Parathyroid adenoma (tissue), 2 donors: ENCODE measurements around the gene ASPSCR1.

Source experiments
- H2AFZ ChIP-seq: fragments of 300-600 bp; sonication (generic); one replicate; pipeline ENCODE4 v1.7.0; 2017; ENCODE audit warnings: antibody characterized with exemption, mild to moderate bottlenecking
- H3K27ac ChIP-seq: fragments of 300-600 bp; sonication (generic); one replicate; pipeline ENCODE4 v1.7.0; 2017
- H3K27me3 ChIP-seq: fragments of 300-600 bp; sonication (generic); one replicate; pipeline ENCODE4 v1.7.0; 2017; ENCODE audit warnings: low read length; ENCODE audit not compliant: control insufficient read depth, insufficient read depth
- H3K36me3 ChIP-seq: fragments of 300-600 bp; sonication (generic); one replicate; pipeline ENCODE4 v1.7.0; 2017; ENCODE audit warnings: low read length; ENCODE audit not compliant: control insufficient read depth, insufficient read depth
- H3K4me1 ChIP-seq: fragments of 300-600 bp; sonication (generic); one replicate; pipeline ENCODE4 v1.7.0; 2017; ENCODE audit warnings: control low read depth
- H3K4me2 ChIP-seq: fragments of 300-600 bp; sonication (generic); one replicate; pipeline ENCODE4 v1.7.0; 2017; ENCODE audit warnings: low read length
- H3K4me3 ChIP-seq: fragments of 300-600 bp; sonication (generic); one replicate; pipeline ENCODE4 v1.7.0; 2017; ENCODE audit warnings: low read depth, low read length
- H3K79me2 ChIP-seq: fragments of 300-600 bp; sonication (generic); one replicate; pipeline ENCODE4 v1.7.0; 2017; ENCODE audit warnings: control low read depth
- H3K9ac ChIP-seq: fragments of 300-600 bp; sonication (generic); one replicate; pipeline ENCODE4 v1.7.0; 2017; ENCODE audit warnings: mild to moderate bottlenecking
- H3K9me3 ChIP-seq: fragments of 300-600 bp; sonication (generic); one replicate; pipeline ENCODE4 v1.7.0; 2017; ENCODE audit warnings: low read length; ENCODE audit not compliant: control insufficient read depth
- CTCF ChIP-seq: fragments of 300-600 bp; sonication (generic); IDR thresholded peaks from one replicate; pipeline ENCODE4 v1.7.0; 2017; ENCODE audit warnings: antibody characterized with exemption, mild to moderate bottlenecking
- donor health status: primary hyperparathyroidism.

The ASPSCR1 gene

GRCh38 chr17:81983011-81983638, 5.7 kb downstream of the ASPSCR1 start:
- no peak overlapping the region for H2AFZ ChIP-seq
- H3K27me3 ChIP-seq, result no peaks in the 10 kb centered on the region
- H3K27ac ChIP-seq, result no peak overlapping the region
- no peak overlapping the region for H3K4me2 ChIP-seq
- H3K9ac ChIP-seq, result no peak overlapping the region
- H3K4me3 ChIP-seq, result no peak overlapping the region
- H3K36me3 ChIP-seq, result no peaks in the 10 kb centered on the region
- peaks cover 10% of the 10 kb centered on the region for H3K4me1 ChIP-seq
- H3K9me3 ChIP-seq, result no peaks in the 10 kb centered on the region
- peaks cover 22% of the 10 kb centered on the region for H3K79me2 ChIP-seq
- no peak for TF ChIP-seq CTCF

GRCh38 chr17:81983639-81984373, 6.4 kb downstream of the ASPSCR1 start:
- Histone ChIP-seq H3K36me3 (no peaks in the 10 kb centered on the region), H2AFZ (no peak overlapping the region), H3K9ac (no peak overlapping the region), H3K9me3 (no peaks in the 10 kb centered on the region), H3K4me3 (no peak overlapping the region), H3K79me2 (peaks cover 22% of the 10 kb centered on the region), H3K4me2 (no peak overlapping the region), H3K4me1 (peaks cover 5% of the 10 kb centered on the region), H3K27me3 (no peaks in the 10 kb centered on the region), H3K27ac (no peak overlapping the region)
- no peak for TF ChIP-seq CTCF

GRCh38 chr17:81984773-81985410, 7.5 kb downstream of the ASPSCR1 start:
- no peaks in the 10 kb centered on the region for H3K36me3 ChIP-seq
- no peak overlapping the region for H2AFZ ChIP-seq
- peaks cover 22% of the 10 kb centered on the region for H3K79me2 ChIP-seq
- no peak overlapping the region for H3K27ac ChIP-seq
- H3K9me3 ChIP-seq, result no peaks in the 10 kb centered on the region
- no peaks in the 10 kb centered on the region for H3K4me1 ChIP-seq
- H3K9ac ChIP-seq, result no peak overlapping the region
- H3K27me3 ChIP-seq, result no peaks in the 10 kb centered on the region
- no peak overlapping the region for H3K4me3 ChIP-seq
- no peak for TF ChIP-seq CTCF
- no peak overlapping the region for H3K4me2 ChIP-seq

GRCh38 chr17:81986606-81987005, 9.2 kb downstream of the ASPSCR1 start:
- H3K9ac ChIP-seq, result no peak overlapping the region
- no peaks in the 10 kb centered on the region for H3K9me3 ChIP-seq
- no peak overlapping the region for H2AFZ ChIP-seq
- peaks cover 22% of the 10 kb centered on the region for H3K79me2 ChIP-seq
- no peaks in the 10 kb centered on the region for H3K36me3 ChIP-seq
- no peak for TF ChIP-seq CTCF
- no peaks in the 10 kb centered on the region for H3K27me3 ChIP-seq
- H3K27ac ChIP-seq, result no peak overlapping the region
- H3K4me2 ChIP-seq, result no peak overlapping the region
- H3K4me1 ChIP-seq, result peaks cover 7% of the 10 kb centered on the region
- no peak overlapping the region for H3K4me3 ChIP-seq
